UCSD-AML1 (cell line): ENCODE data around the gene CAND2.

ENCODE experiments used
- DNase-seq: peaks from one replicate; lab custom pipeline; 2025; ENCODE audit not compliant: unreplicated experiment; lab: John Stamatoyannopoulos, UW

CAND2 gene

DNA sequence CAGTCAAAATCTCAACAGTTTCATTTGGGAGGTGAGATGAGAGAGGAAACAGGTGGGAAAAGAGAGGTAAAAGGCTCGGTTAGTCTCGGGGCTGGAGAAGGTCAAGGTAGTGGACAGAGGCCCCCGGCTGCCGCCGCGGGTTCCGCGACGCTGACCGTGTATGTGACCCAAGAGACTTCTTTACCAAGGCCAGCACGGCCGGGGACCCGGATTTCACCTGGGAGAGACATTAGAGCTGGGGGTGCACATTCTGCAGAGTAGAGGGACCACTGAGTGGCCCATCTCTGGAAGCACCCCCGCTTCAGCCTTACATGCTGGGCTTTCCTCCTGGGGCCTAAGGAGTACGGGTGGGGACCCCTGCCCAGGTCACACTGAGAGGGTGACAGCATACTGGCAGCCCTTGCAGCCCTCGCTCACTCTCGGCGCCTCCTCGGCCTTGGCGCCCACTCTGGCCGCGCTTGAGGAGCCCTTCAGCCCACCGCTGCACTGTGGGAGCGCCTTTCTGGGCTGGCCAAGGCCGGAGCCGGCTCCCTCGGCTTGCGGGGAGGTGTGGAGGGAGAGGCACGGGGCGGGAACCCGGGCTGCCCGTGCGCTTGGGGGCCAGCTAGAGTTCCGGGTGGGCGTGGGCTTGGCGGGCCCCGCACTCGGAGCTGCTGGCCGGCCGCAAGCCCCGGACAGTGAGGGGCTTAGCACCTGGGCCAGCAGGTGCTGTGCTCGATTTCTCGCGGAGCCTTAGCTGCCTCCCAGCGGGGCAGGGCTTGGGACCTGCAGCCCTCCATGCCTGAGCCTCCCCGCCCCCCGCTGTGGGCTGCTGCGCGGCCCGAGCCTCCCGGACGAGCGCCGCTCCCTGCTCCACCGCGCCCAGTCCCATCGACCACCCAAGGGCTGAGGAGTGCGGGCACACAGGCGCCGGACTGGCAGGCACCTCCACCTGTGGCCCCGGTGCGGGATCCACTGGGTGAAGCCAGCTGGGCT lies 86.1 kb downstream of the CAND2 start:
- DNase-seq: no peak

DNA sequence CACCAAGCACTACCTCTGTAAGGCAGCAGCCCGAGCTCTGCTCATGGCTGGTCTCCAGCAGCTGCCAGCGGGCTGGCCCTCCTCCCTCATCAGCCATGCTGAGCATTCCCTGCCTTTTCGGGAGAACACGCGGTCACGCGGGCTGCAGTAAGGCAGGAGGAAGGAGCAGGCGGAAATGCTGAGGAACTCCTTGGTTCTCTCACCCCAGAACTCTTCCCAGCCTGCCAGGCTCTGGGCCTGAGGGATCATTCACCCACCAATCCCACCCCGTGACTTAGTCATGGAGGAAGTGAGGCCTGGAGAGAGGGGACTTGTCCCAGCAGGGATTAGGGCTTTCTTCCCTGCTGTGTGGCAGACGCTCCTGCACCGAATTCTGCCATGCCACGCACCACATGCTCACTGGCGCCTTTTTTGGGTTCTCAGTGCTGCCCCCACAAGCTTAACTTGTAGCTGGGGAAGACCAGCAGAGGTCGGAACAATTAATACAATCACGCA lies 87.8 kb downstream of the CAND2 start:
- DNase-seq: no peak
